Muscle layer of duodenum (tissue), 2 donors: ENCODE data around the gene TESPA1.

Experiments used
- H3K27ac ChIP-seq: one replicate; pipeline ENCODE4 v1.7.0; 2013; ENCODE audit warnings: mild to moderate bottlenecking, low read length
- H3K27me3 ChIP-seq: one replicate; pipeline ENCODE4 v1.7.0; 2013; ENCODE audit warnings: low read depth, mild to moderate bottlenecking, control low read depth, low read length
- H3K36me3 ChIP-seq, 2 donors: one replicate each; pipeline ENCODE4 v1.7.0; 2013; ENCODE audit warnings: low read length in 2 of 2, control low read depth in 1 of 2, mild to moderate bottlenecking in 1 of 2; ENCODE audit not compliant: insufficient read depth in 2 of 2, control insufficient read depth in 1 of 2
- H3K4me1 ChIP-seq, 2 donors: one replicate each; pipeline ENCODE4 v1.7.0; 2013; ENCODE audit warnings: low read length in 2 of 2, mild to moderate bottlenecking in 2 of 2, control low read depth in 1 of 2, moderate library complexity in 1 of 2; ENCODE audit not compliant: insufficient read depth in 2 of 2, control insufficient read depth in 1 of 2
- H3K4me3 ChIP-seq, 2 donors: one replicate each; pipeline ENCODE4 v1.7.0; 2013; ENCODE audit warnings: low read length in 2 of 2, low read depth in 1 of 2, mild to moderate bottlenecking in 1 of 2
- H3K9me3 ChIP-seq, 2 donors: one replicate each; pipeline ENCODE4 v1.7.0; 2013; ENCODE audit warnings: low read length in 2 of 2, control low read depth in 1 of 2, mild to moderate bottlenecking in 1 of 2; ENCODE audit not compliant: control insufficient read depth in 1 of 2
- donor health status: healthy.

TESPA1 gene

GRCh38 chr12:54940727-54941315 lies 43.7 kb downstream of the TESPA1 start:
- no peaks in the 10 kb centered on the region for H3K4me1 ChIP-seq

DNA sequence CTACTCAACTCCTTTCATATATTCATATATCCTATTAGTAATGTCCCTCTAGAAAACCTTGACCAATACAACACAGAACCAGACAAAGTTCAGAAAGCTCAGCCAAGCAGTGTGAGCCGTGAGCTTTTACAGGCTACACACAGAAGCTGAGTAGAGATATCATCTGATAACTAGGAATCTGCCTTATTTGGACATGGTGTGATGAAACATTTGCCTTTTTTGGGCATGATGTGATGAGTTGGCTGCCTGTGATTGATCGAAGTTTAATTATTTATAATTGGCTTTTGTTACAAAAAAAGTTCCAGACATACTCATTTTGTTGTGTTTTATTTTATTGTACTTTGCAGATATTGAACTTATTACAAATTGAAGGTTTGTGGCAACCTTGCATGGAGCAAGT lies 46.6 kb downstream of the TESPA1 start:
- no peaks in the 10 kb centered on the region for H3K27me3 ChIP-seq
- H3K4me1 ChIP-seq = no peaks in the 10 kb centered on the region
- no peaks in the 10 kb centered on the region for H3K36me3 ChIP-seq
- no peaks in the 10 kb centered on the region for H3K9me3 ChIP-seq
- no peak overlapping the region for H3K4me3 ChIP-seq
- H3K27ac ChIP-seq = no peak overlapping the region

More at GRCh38 chr12:54940727-54941315, 43.7 kb downstream of the TESPA1 start:
- H3K4me3 ChIP-seq = no peak overlapping the region
- no peaks in the 10 kb centered on the region for H3K27me3 ChIP-seq
- no peaks in the 10 kb centered on the region for H3K36me3 ChIP-seq
- H3K9me3 ChIP-seq = no peaks in the 10 kb centered on the region
- no peak overlapping the region for H3K27ac ChIP-seq

- Histone ChIP-seq H3K27me3 (no peaks in the 10 kb centered on the region), H3K4me1 (no peaks in the 10 kb centered on the region), H3K9me3 (no peaks in the 10 kb centered on the region), H3K27ac (no peak overlapping the region), H3K4me3 (no peak overlapping the region), H3K36me3 (no peaks in the 10 kb centered on the region)
Observed at GRCh38 chr12:54937376-54937775, 47.2 kb downstream of the TESPA1 start.

GRCh38 chr12:54936736-54937135 lies 47.8 kb downstream of the TESPA1 start:
- Histone ChIP-seq H3K4me3 (no peak overlapping the region), H3K27me3 (no peaks in the 10 kb centered on the region), H3K27ac (no peak overlapping the region), H3K36me3 (no peaks in the 10 kb centered on the region), H3K4me1 (no peaks in the 10 kb centered on the region), H3K9me3 (no peaks in the 10 kb centered on the region)

GRCh38 chr12:54935235-54935951 lies 49.2 kb downstream of the TESPA1 start:
- no peak overlapping the region for H3K27ac ChIP-seq
- no peak overlapping the region for H3K4me3 ChIP-seq
- no peaks in the 10 kb centered on the region for H3K4me1 ChIP-seq
- H3K9me3 ChIP-seq = no peaks in the 10 kb centered on the region
- no peaks in the 10 kb centered on the region for H3K36me3 ChIP-seq
- H3K27me3 ChIP-seq = no peaks in the 10 kb centered on the region

DNA sequence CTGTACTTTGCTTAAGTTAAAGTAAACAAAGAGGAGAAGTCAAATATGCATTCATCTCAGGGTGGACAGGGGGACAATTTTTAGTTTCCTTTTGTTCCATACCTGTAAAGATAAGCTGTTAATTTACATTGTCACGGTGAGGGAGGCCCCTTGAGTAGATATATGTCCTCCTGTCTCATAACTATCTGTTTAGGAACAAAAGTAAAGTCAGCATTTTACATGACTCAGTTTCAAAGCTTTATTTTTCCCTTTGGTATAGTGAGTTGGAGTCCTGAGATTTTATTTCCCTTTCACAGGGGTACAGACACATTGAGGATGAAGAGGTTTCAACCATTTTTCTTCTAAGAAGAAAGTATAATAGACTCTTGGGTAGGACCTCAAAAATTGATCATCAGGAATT lies 50.1 kb downstream of the TESPA1 start:
- no peak overlapping the region for H3K4me3 ChIP-seq
- peaks cover 0 to 3% of the 10 kb centered on the region in 2 donors for H3K9me3 ChIP-seq
- H3K27ac ChIP-seq = no peak overlapping the region
- no peaks in the 10 kb centered on the region for H3K4me1 ChIP-seq
- no peaks in the 10 kb centered on the region for H3K27me3 ChIP-seq
- no peaks in the 10 kb centered on the region for H3K36me3 ChIP-seq

- Histone ChIP-seq H3K36me3 (no peaks in the 10 kb centered on the region), H3K27ac (no peak overlapping the region), H3K27me3 (no peaks in the 10 kb centered on the region), H3K4me3 (no peak overlapping the region), H3K4me1 (no peaks in the 10 kb centered on the region), H3K9me3 (peaks cover 0 to 3% of the 10 kb centered on the region in 2 donors)
Observed at GRCh38 chr12:54933376-54933775, 51.2 kb downstream of the TESPA1 start.

- H3K27ac ChIP-seq = no peak overlapping the region
- no peaks in the 10 kb centered on the region for H3K4me1 ChIP-seq
- H3K9me3 ChIP-seq = peaks cover 0 to 3% of the 10 kb centered on the region in 2 donors
- no peaks in the 10 kb centered on the region for H3K36me3 ChIP-seq
- no peaks in the 10 kb centered on the region for H3K27me3 ChIP-seq
- H3K4me3 ChIP-seq = no peak overlapping the region
Observed at GRCh38 chr12:54932691-54933090, 51.9 kb downstream of the TESPA1 start.

DNA sequence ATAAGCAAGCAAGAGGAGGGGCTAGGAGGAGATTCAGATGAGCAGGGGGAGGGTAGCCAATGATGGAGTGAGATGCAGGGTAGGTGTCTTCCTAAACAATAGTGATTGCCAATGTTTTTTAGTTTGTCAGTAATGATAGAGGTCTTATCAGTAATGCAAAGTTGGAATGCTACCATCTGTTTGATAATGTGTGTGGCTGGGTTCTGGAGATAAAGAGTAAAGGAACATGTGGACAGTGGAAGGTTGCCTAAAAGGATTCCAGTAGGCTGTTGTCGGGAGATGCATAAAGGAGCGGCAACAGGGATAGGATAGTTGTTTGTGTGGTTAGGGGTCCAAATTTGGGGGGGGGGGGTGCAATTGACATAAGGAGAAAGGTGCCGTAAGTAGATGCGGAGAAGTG lies 52.5 kb downstream of the TESPA1 start:
- H3K27me3 ChIP-seq = no peaks in the 10 kb centered on the region
- H3K4me3 ChIP-seq = no peak overlapping the region
- no peaks in the 10 kb centered on the region for H3K4me1 ChIP-seq
- H3K36me3 ChIP-seq = no peaks in the 10 kb centered on the region
- H3K27ac ChIP-seq = no peak overlapping the region
- H3K9me3 ChIP-seq = peaks cover 0 to 3% of the 10 kb centered on the region in 2 donors

DNA sequence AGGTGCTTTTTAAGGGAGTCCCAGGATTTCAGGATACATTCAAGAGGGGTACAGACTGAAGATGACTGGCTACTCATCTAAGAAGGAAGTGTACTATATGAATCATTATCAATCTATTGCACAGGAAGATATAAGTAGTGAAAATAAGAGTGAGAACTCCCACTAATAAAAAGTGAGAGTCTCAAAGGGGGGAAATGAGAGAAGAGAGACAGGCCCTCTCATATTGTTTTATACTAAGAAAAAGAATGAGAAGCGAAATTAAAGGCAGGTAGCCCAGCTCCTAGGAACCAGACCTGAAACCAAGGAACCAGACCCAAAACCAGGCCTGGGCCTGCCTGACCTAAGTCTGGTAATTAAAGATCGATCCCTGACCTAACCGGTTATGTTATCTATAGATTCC lies 54.6 kb downstream of the TESPA1 start:
- no peak overlapping the region for H3K27ac ChIP-seq
- H3K36me3 ChIP-seq = no peaks in the 10 kb centered on the region
- no peak overlapping the region for H3K4me3 ChIP-seq
- peaks cover 0 to 3% of the 10 kb centered on the region in 2 donors for H3K9me3 ChIP-seq
- no peaks in the 10 kb centered on the region for H3K27me3 ChIP-seq
- H3K4me1 ChIP-seq = no peaks in the 10 kb centered on the region

- no peaks in the 10 kb centered on the region for H3K4me1 ChIP-seq
- H3K9me3 ChIP-seq = peaks cover 0 to 3% of the 10 kb centered on the region in 2 donors
Observed at GRCh38 chr12:54926246-54926645, 58.3 kb downstream of the TESPA1 start.

More at GRCh38 chr12:54926246-54926645, 58.3 kb downstream of the TESPA1 start:
- no peaks in the 10 kb centered on the region for H3K36me3 ChIP-seq
- H3K4me3 ChIP-seq = no peak overlapping the region
- H3K27me3 ChIP-seq = no peaks in the 10 kb centered on the region
- H3K27ac ChIP-seq = no peak overlapping the region
